IPS-18c (cell line): ENCODE measurements around the gene TSHZ1.

ENCODE experiments used
- H3K4me3 ChIP-seq: 2 replicates; pipeline ENCODE4 v1.7.0; 2013; ENCODE audit warnings: low read depth, mild to moderate bottlenecking, low read length, moderate library complexity; ENCODE audit not compliant: insufficient read depth
- H3K9me3 ChIP-seq: one replicate; pipeline ENCODE4 v1.6.1; 2013; ENCODE audit warnings: mild to moderate bottlenecking, low read length, moderate library complexity; ENCODE audit not compliant: control insufficient read depth, insufficient read depth

Gene TSHZ1

GRCh38 chr18:75204269-75204731 is 6.3 kb upstream of the TSHZ1 start:
- Histone ChIP-seq H3K9me3 (peaks cover 3% of the 10 kb centered on the region), H3K4me3 (peak overlapping the region; percentile 51)

DNA sequence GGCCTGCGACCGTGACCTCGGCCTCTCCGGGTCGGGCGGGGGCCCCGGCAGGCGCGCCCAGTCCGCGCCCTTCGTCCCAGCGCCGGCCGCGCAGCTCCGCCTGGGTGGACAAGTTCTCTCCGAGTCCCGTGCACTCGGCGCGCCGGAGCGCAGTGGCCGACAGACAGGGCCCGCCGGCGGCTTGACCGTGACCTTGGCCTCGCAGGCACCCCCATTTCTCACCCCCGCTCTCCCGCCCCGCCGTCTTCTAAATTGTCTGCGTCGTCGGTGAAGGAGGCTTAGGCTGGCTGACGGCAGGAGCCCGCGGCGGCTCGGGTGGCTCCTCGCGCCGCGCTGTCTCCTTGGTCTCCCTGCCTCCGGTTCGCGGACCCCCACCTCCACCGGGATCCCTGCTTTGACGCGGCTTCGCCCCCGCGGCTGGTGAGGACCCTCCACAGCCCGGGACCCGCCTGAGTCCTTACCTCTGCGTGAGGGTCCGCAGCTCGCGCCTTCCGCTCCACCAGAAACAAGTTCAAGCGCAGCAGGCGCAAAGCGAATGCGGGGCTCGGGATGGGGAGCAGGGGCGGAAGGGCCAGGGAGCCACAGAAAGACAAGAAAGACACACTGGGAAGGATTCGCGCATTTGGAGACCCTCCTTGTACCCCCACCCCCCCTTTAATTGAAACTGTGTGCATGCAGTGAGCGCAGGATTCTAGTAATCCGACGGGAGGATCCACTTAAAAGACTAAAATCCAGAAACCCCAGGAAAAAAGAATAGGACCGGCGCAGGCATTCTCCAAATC is 5.7 kb upstream of the TSHZ1 start:
- Histone ChIP-seq H3K9me3 (peaks cover 3% of the 10 kb centered on the region), H3K4me3 (peak overlapping the region; percentile 51)

GRCh38 chr18:75205514-75206132 is 5.0 kb upstream of the TSHZ1 start:
- H3K9me3 ChIP-seq: peaks cover 3% of the 10 kb centered on the region
- peak overlapping the region; percentile 51; the same call in 1 of the 2 replicates for H3K4me3 ChIP-seq

DNA sequence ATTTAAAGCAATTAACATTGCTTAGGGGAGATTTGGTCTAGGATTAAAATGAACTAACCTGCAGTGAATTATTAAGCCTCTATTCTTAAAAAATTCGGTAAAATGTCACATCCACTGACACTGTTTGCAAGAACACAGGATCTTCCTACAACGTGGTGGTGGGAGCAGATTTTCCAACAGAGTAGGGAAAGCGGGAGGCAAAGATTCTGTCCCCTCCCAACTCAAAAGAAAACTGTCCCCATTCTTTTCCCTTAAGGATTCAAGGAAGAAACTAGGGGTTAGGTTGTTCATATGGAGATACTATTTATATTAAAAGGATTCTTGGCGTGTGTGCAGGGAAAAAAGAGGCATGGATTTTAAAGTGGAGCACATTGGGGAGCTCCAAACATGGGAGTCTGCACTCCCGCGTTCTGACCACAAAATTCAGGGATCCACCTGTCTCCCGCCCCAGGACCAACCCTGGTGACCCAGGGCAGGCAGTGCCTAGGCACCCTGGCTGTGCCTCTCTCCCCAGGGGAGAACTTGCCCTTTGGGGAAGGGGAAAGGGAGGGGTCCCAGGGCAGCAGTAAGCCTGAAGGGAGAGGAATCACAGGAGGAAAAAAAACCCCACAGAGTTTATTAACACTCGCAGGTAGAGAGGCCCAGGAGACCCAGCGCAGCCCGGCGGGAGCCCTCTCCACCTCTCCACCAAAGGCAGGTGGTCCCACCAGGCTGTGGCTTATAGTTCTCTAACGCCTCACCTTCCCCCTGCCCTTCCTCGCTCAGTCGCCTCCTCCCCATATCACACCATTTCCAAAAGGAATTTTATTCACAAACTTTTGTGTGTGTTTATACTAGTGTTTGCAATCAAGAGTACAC is 3.9 kb upstream of the TSHZ1 start:
- peak overlapping the region; percentile 21; the same call in 1 of the 2 replicates for H3K4me3 ChIP-seq
- H3K9me3 ChIP-seq: peaks cover 5% of the 10 kb centered on the region

- Histone ChIP-seq H3K9me3 (peaks cover 5% of the 10 kb centered on the region), H3K4me3 (peak overlapping the region; percentile 68)
Observed at GRCh38 chr18:75207310-75208154, 3.1 kb upstream of the TSHZ1 start.

DNA sequence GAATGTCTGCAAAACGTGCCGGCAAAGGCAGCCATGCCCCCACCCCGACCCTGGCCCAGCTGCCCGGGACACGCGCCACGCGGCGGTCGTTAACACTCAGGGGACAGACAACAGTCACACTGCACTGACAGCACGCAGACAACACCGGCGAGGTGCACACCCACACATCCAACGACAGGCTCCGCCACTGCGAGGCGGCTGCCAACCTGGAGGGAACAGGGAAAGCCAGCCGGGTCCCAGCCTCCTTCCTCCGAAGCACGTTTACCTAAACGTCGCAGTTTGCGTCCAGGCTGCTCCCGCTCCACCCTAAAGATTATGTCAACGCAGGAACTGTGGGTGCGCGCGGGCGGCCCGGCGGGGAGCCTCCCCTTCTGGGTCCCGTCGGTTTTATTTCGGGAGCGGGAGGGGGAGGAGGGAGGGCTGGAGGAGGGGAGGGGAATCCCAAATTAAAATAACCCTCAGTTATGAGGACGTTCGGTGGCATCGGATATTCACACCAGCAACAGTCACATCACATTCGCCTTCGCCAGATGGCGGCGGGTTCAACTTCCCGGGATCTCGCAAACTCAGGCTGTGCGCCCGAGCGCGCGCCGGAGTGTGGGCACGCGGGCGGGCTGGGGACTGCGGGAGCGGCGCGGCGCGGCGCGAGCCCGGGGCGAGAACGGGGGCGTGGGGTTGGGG is 2.3 kb upstream of the TSHZ1 start:
- peak overlapping the region; percentile 68 for H3K4me3 ChIP-seq
- H3K9me3 ChIP-seq: peaks cover 5% of the 10 kb centered on the region

- H3K9me3 ChIP-seq: peaks cover 5% of the 10 kb centered on the region
Observed at GRCh38 chr18:75208836-75209128, 1.8 kb upstream of the TSHZ1 start.

DNA sequence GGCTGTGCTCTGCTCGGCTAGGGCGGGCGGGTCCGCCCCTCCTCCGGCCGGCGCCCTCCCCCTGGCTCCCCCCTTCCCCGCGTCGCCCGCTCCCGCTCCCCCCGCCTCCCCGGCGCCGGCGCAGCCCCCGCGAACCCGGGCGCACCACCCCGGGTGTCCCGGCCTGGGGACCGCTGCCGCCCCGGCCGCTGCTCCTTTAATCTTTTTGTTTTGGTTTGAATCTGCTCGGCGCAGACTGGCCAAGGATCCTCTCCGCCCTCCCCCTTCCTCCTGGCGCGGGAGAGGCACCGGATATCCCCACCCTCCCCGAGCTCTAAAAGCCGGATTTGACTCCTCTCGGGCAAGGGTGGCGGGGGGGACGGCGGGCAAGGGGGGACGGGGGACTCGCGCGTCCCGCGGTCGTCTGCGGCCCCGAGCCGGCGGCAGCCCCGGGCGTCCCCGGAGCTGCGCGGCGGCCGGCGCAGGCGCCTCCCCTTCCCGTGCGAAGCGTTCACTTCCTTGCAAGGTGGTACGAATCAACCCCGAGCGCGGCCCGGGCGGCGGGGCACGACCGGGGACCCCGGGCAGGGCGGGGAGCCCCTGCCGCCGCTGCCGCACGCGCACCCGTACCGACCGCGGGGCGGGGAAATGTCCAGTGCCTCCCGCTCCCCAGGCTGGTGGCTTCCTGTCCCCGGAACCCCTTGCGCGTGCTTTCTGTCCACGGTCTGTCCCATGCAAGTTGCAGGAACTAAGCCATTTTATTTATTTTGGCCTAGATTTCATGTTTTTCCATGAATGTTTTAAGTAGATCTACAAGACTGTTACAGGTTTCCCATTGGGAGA is 1.3 kb upstream of the TSHZ1 start, which contains the start of gene PTGR3:
PTGR3 (minus strand) TSS at position 11 of the 822 bp plus-strand sequence. CDS start 81 bp downstream, outside the sequence.
- H3K4me3 ChIP-seq: peak within 1 kb of the TSS; percentile 70
- H3K9me3 ChIP-seq: peaks cover 5% of the 10 kb centered on the region

More at GRCh38 chr18:75208836-75209128, 1.8 kb upstream of the TSHZ1 start:
- H3K4me3 ChIP-seq: peak overlapping the region; percentile 68

DNA sequence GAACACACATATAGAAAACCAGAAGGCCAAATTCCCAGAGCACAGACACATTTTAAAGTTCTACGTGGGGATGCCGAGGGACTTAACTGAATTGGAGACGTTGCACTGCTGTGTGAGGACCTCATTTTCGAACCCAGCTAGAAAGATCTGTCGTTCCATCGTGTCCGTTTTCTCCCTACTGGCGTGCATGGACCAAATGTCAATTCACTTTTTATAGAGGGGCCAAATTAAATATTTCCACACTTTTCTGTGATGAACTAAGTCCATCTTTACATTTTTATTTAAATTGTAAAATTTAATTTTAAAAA is 692 bp upstream of the TSHZ1 start:
- H3K4me3 ChIP-seq: peak overlapping the region; percentile 70
- peaks cover 2% of the 10 kb centered on the region for H3K9me3 ChIP-seq

DNA sequence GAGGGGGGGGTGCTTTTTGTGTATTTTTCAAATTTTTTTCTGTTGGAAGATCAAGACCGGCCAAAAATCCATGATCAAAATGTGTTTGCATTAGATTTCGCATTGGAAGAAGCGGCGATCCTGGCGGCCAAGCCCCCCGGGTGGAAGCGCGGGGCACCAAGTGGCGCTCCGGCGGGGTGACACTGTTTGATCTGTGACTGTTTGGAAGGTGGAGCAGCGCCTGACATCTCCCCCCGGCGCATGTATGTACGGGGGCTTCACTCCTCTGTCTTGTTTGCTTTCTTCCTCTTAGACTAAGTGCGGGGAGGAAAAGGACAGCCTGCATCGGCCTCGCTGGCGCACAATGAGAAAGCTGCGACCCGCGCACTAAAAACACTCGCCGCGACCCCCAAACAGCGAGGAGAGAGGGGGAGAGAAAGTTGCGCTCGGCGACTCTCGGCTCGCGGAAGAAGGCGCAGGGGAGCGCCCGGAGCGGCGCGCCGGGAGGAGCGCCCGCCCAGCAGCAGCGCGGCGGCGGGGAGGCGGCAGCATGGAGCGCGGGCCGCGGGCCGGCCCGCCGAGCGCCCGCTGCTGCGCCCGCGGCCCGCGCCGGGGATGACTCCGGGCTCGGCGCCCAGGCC is 515 bp downstream of the TSHZ1 start:
- H3K9me3 ChIP-seq: peaks cover 2% of the 10 kb centered on the region
- peak overlapping the region; percentile 70 for H3K4me3 ChIP-seq

GRCh38 chr18:75211626-75211952 is 992 bp downstream of the TSHZ1 start:
- Histone ChIP-seq H3K4me3 (peak overlapping the region; percentile 65), H3K9me3 (peaks cover 2% of the 10 kb centered on the region)

- Histone ChIP-seq H3K4me3 (peak overlapping the region; percentile 65), H3K9me3 (peaks cover 2% of the 10 kb centered on the region)
Observed at GRCh38 chr18:75211953-75212750, 1.6 kb downstream of the TSHZ1 start.

- H3K9me3 ChIP-seq: peaks cover 2% of the 10 kb centered on the region
- H3K4me3 ChIP-seq: no peak overlapping the region
Observed at GRCh38 chr18:75212751-75213090, 2.1 kb downstream of the TSHZ1 start.

DNA sequence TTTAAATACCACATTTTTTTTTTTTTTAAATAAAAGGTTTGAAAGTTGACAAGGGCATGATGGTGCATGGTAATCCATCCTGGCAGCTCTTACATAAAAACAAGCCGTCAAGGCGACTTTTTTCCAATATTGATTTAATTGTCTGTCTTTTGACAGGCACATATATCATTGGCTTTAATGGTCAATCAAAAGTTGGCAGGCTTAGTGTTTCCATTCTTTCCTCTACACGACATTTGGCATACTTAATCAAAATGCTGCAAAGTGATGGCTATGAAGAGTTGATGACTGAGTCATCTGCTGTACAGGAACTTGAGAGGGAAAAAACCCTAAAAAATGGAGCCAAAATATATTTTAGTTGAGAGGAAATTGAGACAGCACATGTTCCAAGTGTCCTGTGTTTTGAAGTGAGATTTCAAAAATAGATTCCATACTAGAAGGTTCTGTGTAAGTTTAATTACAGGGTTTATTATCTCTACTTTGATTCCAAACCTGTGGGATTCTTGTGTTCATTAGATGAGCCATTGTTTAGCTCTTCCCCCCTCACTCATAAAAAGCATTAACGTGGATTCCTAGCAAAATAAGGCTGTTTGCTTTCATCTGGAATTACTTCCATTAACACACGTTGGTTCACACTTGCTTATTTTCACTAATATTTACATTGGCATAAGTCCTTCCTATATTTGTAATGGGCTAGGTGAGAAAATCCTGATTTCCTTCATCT is 3.2 kb downstream of the TSHZ1 start:
- Histone ChIP-seq H3K4me3 (no peak overlapping the region), H3K9me3 (peaks cover 2% of the 10 kb centered on the region)
